GM12873 (cell line): ENCODE measurements around the gene ERRFI1.

Experiments used
- CTCF ChIP-seq: IDR thresholded peaks from 2 replicates; pipeline ENCODE4 v1.5.1; 2012; ENCODE audit warnings: low read depth, mild to moderate bottlenecking, moderate library complexity, low read length, control low read depth; ENCODE audit not compliant: insufficient read depth; ENCODE audit errors: missing control alignments

The ERRFI1 gene

GRCh38 chr1:8014381-8014988, 11.6 kb downstream of the ERRFI1 start:
- no peak for TF ChIP-seq CTCF

GRCh38 chr1:8013800-8014199, 12.3 kb downstream of the ERRFI1 start:
- TF ChIP-seq CTCF: no peak

- no peak for TF ChIP-seq CTCF
These were observed 12.7 kb downstream of the ERRFI1 start for GRCh38 chr1:8013399-8013798.

GRCh38 chr1:8012955-8013354, 13.2 kb downstream of the ERRFI1 start:
- no peak for TF ChIP-seq CTCF

GRCh38 chr1:8011923-8012858, 13.9 kb downstream of the ERRFI1 start:
- TF ChIP-seq CTCF: no peak

GRCh38 chr1:8011016-8011415, 15.1 kb downstream of the ERRFI1 start:
- no peak for TF ChIP-seq CTCF

GRCh38 chr1:8010080-8010664, 15.9 kb downstream of the ERRFI1 start:
- TF ChIP-seq CTCF: no peak
